Stimulated activated CD8-positive, alpha-beta memory T cell treated with anti-CD3 and anti-CD28 coated beads, Interleukin-4, amount 100 ng/mL, for 24 hours (primary cell): Measurements from ENCODE around the gene TMEM132C.

ENCODE experiments used
- DNase-seq: peaks from one replicate; pipeline ENCODE4 v3.0.0-alpha.2; 2020; ENCODE audit warnings: low read depth

Gene TMEM132C

GRCh38 chr12:128338386-128339125 is 71.6 kb downstream of the TMEM132C start:
- no peak for DNase-seq

- DNase-seq = no peak
Observed at GRCh38 chr12:128339126-128339520, 72.2 kb downstream of the TMEM132C start.

- no peak for DNase-seq
Observed at GRCh38 chr12:128339631-128340030, 72.7 kb downstream of the TMEM132C start.

- DNase-seq = no peak
Observed at GRCh38 chr12:128353301-128353700, 86.3 kb downstream of the TMEM132C start.

GRCh38 chr12:128356547-128356946 is 89.6 kb downstream of the TMEM132C start:
- no peak for DNase-seq

GRCh38 chr12:128361400-128361995 is 94.5 kb downstream of the TMEM132C start:
- no peak for DNase-seq

- no peak for DNase-seq
Observed at GRCh38 chr12:128365032-128365431, 98.1 kb downstream of the TMEM132C start.

- DNase-seq = no peak
Observed at GRCh38 chr12:128365651-128366231, 98.8 kb downstream of the TMEM132C start.

GRCh38 chr12:128367961-128368360 is 101.0 kb downstream of the TMEM132C start:
- no peak for DNase-seq

GRCh38 chr12:128381541-128381940 is 114.6 kb downstream of the TMEM132C start:
- no peak for DNase-seq

- DNase-seq = no peak
Observed at GRCh38 chr12:128381946-128382345, 115.0 kb downstream of the TMEM132C start.

- DNase-seq = no peak
Observed at GRCh38 chr12:128382946-128383345, 116.0 kb downstream of the TMEM132C start.

GRCh38 chr12:128383357-128383937 is 116.5 kb downstream of the TMEM132C start:
- DNase-seq = no peak

- DNase-seq = no peak
Observed at GRCh38 chr12:128385736-128386135, 118.8 kb downstream of the TMEM132C start.

- DNase-seq = no peak
Observed at GRCh38 chr12:128387811-128388422, 120.9 kb downstream of the TMEM132C start.

- peak; percentile 2 for DNase-seq
Observed at GRCh38 chr12:128388461-128389000, 121.6 kb downstream of the TMEM132C start.

GRCh38 chr12:128393346-128393745 is 126.4 kb downstream of the TMEM132C start:
- DNase-seq = no peak

GRCh38 chr12:128394137-128394536 is 127.2 kb downstream of the TMEM132C start:
- no peak for DNase-seq

- DNase-seq = no peak
Observed at GRCh38 chr12:128399253-128399652, 132.3 kb downstream of the TMEM132C start.

- DNase-seq = no peak
Observed at GRCh38 chr12:128402486-128403243, 135.7 kb downstream of the TMEM132C start.

- no peak for DNase-seq
Observed at GRCh38 chr12:128408669-128409068, 141.7 kb downstream of the TMEM132C start.
